GM19468 (cell line): ENCODE measurements around the gene NR1I3.

Source experiments
- ATAC-seq: cut with Tn5 transposase; IDR thresholded peaks from one replicate; pipeline ENCODE4 v1.9.1; 2021; ENCODE audit warnings: mild to moderate bottlenecking, moderate library complexity, moderate number of reproducible peaks; ENCODE audit not compliant: unreplicated experiment; ENCODE audit errors: extremely low read depth

Gene NR1I3

GRCh38 chr1:161198194-161198896 lies 39.7 kb downstream of the NR1I3 start:
- no peak for ATAC-seq

GRCh38 chr1:161197560-161198193 lies 40.3 kb downstream of the NR1I3 start:
- ATAC-seq: no peak

- ATAC-seq: no peak
These were observed 41.2 kb downstream of the NR1I3 start for GRCh38 chr1:161196521-161197451.

GRCh38 chr1:161196111-161196510 lies 41.9 kb downstream of the NR1I3 start:
- no peak for ATAC-seq

GRCh38 chr1:161195171-161195570 lies 42.8 kb downstream of the NR1I3 start:
- no peak for ATAC-seq

DNA sequence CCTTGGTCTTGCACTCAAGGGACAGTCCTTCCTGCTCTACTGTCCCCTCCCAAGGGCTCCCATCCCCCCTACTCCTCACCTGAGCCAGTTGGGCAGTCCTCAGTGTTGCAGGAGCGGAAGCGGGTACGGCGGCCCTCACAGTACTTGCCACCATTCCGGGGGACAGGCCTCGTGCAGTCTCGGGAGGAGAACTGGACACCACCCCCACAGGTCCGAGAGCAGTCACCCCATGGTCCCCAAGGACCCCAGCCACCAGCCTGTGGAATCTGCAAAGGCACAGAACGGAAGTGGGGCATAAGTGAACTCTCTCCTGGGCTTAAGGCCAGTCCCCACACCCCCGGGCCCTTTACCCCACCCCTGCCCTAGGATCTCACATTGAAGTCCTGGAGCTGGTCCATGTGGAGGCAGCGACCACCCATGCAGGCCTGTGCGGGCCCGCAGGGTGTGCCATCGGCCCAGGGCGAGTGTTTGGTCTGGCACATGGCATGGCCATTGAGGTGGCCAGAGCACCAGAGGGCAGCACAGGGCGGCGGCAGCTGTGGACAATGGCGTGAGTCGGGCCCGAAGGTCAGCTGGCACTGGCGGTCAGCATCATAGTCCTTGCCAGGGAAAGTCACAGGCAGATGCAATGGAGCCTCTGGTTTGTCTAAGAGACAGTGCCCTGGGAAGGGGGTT lies 44.3 kb downstream of the NR1I3 start:
- ATAC-seq: no peak

DNA sequence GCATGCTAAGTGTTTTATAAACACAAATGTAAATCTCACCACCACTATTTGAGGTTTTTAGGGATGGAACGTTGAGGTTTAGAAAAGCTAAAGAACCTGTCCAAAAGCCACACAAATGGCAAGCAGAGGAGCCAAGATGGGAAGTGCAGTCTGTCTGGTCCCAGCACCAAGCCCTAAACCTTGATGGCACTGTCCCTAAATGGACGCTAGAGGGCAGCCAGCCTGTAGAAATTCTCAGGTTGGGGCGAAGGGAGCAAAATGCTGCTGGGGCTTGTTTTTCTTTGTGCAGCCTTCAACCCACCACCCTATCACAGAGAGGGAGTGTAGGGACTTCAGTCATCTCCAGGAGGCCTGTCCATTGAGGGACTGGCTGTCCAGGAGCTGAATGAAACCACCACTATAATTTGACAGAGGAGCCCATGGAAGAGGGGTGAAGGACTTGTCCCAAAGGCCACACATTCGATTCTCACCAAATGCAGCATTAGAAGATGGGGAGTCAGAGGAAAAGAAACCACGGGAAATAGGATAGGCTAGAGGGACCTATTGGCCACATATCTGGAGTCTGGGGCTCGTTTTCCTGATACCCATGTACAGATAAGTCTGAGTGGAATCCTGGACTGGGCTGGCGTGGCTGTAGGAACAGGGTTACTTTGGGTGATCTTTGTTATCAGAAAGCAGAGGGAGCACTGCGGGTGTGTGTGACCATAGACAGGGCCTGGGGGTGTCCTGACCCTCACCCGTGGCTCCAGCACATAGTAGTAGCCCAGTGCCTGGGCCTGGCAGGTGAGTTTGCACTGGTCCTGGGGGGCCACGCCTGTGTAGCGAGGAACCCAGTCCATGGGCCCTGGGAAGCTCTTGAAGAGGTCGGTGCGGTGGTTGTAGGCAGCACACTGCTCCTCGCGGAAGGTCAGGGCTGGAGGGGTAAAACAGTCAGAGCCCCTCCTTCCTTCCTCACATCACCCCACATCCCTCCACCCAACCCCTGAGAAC lies 45.2 kb downstream of the NR1I3 start:
- ATAC-seq: no peak

DNA sequence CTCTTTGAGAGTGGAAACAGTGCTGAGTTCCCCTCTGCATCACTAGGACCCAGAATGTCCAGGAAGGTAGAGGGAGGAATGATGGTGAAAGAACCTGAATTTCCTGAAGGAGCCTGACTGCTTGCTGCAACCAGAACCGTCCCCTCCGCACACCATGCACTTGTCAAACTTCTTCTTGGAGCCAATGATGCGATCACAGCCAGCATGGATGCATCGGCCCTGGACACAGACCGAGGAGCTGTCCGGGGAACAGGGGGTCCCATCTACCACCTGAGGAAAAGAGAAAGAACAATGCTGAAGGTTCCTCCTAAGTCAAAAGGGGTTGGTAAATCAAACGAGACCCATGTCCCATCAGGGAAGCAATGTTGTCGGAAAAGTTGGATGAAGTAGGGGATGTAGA lies 46.0 kb downstream of the NR1I3 start:
- ATAC-seq: no peak

- ATAC-seq: no peak
These were observed 47.0 kb downstream of the NR1I3 start for GRCh38 chr1:161190962-161191521.

GRCh38 chr1:161189036-161189435 lies 49.0 kb downstream of the NR1I3 start:
- no peak for ATAC-seq

- no peak for ATAC-seq
These were observed 49.6 kb downstream of the NR1I3 start for GRCh38 chr1:161188381-161188780.

GRCh38 chr1:161187311-161187710 lies 50.7 kb downstream of the NR1I3 start:
- ATAC-seq: no peak

DNA sequence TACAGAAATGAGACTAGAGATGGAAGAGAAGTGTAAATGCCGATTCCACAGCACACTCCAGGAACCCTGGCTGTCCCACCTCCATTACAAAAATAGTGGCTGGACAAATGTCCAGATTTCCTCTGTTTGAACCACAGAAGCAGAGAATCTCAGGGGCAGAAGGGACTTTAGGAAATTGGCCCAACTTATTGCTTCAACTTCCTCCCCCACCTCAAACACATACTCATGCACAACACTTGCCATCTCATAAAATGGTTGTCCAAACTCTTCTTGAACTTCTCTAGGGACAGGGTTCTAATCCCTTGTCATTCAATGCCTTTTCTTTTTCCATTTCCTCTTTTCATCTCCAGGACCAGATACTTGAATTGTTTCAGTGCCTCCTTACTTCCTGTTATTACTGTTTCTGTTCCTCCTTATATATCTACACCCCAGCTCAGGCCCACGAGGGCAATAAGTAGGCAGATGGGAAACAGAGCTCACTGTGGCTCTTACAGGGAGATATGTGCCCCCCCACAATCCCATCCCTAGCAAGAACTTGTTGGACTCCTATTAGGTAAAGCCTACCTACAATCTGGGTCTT lies 52.2 kb downstream of the NR1I3 start:
- ATAC-seq: no peak

- no peak for ATAC-seq
These were observed 52.7 kb downstream of the NR1I3 start for GRCh38 chr1:161185282-161185682.

DNA sequence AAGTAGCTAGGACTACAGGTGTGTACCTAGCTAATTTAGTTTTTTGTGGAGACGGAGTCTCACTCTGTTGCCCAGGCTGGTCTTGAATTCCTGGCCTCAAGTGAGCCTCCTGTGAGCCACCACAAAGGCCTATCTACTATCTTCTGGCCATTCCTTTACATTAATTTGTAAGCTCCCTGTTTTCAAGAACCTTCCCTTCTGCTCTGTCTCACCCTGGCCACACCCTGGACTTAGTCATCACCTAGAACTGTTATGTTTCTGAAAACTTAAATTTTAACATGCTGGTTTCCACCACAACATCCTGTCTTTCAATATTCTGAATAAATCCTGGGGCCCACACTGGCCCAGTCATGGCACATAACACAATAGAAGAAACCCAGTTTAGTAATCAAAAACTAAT lies 55.8 kb downstream of the NR1I3 start:
- ATAC-seq: no peak

DNA sequence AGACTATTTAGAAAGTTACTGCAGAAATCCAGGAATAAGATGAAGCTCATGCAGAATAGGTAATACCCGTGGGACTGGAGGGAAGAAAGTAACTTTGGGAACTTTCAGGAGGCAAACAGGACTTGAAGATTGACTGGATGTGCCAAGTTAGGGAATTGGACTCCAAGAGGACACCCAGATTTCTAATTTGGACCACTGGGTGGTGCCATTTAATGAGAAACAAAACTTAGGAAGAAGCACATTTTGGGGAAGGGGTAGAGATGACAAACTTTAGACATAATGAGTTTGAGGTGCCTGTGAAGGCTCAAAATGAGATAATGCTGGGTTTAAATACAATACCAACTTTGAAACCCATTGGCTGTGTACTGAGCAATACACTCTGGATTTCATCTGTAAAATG lies 57.4 kb downstream of the NR1I3 start:
- ATAC-seq: no peak

- ATAC-seq: no peak
These were observed 58.3 kb downstream of the NR1I3 start for GRCh38 chr1:161179698-161180097.
